MM.1S (cell line): ENCODE measurements around the gene TCF15.

Experiments used
- EZH2 ChIP-seq: fragments of 300-600 bp; sonication (generic); optimal IDR thresholded peaks from 2 replicates; pipeline ENCODE3; 2017; ENCODE audit warnings: low read depth, mild to moderate bottlenecking, antibody characterized with exemption, low read length, mixed read lengths
- TF ChIP-seq, protein P1 (sequence below): fragments of 300-600 bp; sonication (generic); IDR thresholded peaks from 2 replicates; pipeline ENCODE4 v1.5.1; 2016; ENCODE audit warnings: antibody characterized with exemption, low read length, mixed read lengths

DNA sequence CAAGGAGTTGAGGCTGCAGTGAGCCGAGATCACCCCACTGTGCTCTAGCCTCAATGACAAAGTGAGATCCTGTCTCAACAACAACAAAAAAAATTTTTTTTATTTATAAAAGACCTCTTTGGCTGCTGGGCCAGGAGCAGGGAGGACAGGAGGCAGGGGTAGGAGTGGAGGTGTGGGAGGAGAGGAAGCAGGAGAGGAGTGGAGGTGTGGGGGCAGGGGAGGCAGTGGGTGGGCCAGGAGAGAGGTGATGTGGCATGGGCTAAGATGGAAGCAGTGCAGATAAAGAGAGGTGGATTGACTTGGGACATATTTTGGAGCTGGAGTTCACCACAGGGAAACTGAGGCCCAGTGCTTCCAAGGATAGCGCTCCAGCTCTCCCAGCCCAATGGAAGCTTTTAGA is 53.1 kb downstream of the TCF15 start:
- TF ChIP-seq, protein P1, sequence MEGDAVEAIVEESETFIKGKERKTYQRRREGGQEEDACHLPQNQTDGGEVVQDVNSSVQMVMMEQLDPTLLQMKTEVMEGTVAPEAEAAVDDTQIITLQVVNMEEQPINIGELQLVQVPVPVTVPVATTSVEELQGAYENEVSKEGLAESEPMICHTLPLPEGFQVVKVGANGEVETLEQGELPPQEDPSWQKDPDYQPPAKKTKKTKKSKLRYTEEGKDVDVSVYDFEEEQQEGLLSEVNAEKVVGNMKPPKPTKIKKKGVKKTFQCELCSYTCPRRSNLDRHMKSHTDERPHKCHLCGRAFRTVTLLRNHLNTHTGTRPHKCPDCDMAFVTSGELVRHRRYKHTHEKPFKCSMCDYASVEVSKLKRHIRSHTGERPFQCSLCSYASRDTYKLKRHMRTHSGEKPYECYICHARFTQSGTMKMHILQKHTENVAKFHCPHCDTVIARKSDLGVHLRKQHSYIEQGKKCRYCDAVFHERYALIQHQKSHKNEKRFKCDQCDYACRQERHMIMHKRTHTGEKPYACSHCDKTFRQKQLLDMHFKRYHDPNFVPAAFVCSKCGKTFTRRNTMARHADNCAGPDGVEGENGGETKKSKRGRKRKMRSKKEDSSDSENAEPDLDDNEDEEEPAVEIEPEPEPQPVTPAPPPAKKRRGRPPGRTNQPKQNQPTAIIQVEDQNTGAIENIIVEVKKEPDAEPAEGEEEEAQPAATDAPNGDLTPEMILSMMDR: no peak
- no peak for TF ChIP-seq EZH2
